HCT116 (cell line): ENCODE data around the gene BAZ1B. TPM values are rescaled to one million over a fixed set of nuclear protein-coding genes. Genes with fewer than 3 reads are reported as not detected.

Experiments
- ATAC-seq: fragments of 200-7000 bp; cut with Tn5 transposase; 2 replicates; pipeline ENCODE4 v1.9.1; 2020; ENCODE audit warnings: mild to moderate bottlenecking, moderate library complexity
- BruUV-seq: library from RNA; stranded (reverse); fragments of 400-500 nt; replicated peaks from 2 replicates; lab custom pipeline; 2021; lab: Mats Ljungman, UMichigan
- CTCF ChIA-PET: fragments of 300-600 bp; sonication (Branson Sonifier 250); formaldehyde crosslinking; loops from one replicate; lab custom pipeline; 2021; ENCODE audit warnings: antibody characterized with exemption; lab: Charles Lee
- POLR2A ChIA-PET: fragments of 300-600, 350-600 bp; sonication (Branson Sonifier 250); formaldehyde crosslinking; loops from one replicate; lab custom pipeline; 2021; ENCODE audit warnings: antibody characterized with exemption; lab: Charles Lee
- RAD21 ChIA-PET, 2 experiments: fragments of 300-600 bp; sonication (Branson Sonifier 250); formaldehyde crosslinking; loops; one replicate each; lab custom pipeline; 2023; ENCODE audit warnings: low total read pairs in 2 of 2; ENCODE audit not compliant: uncharacterized antibody in 2 of 2, unreplicated experiment in 2 of 2, low non-redundant PET in 1 of 2; lab: Charles Lee
- DNase-seq: peaks from one replicate; pipeline ENCODE4 v3.0.0-alpha.2; 2010; ENCODE audit warnings: low read depth, low spot score
- H2AFZ ChIP-seq: fragments of 200-600 bp; shearing (Covaris generic), sonication (generic); 2 replicates; pipeline ENCODE4 v1.6.1; 2017; ENCODE audit warnings: low read depth, mixed run types, mixed read lengths, antibody characterized with exemption, low read length; ENCODE audit not compliant: poor library complexity, severe bottlenecking
- H3K27ac ChIP-seq: 2 replicates; pipeline ENCODE4 v1.5.1; 2012; ENCODE audit warnings: low read depth, low read length
- H3K27me3 ChIP-seq: fragments of 200-600 bp; sonication (generic); 2 replicates; pipeline ENCODE4 v1.6.1; 2016; ENCODE audit warnings: mixed run types, low read length, mixed read lengths; ENCODE audit not compliant: insufficient read depth
- H3K36me3 ChIP-seq, 2 experiments: fragments of 200-500 bp in 1 of 2; fragments of 200-600 bp in 1 of 2; sonication (Bioruptor generic) in 1 of 2; sonication (generic) in 1 of 2; 2 replicates each; pipeline versions ENCODE4 v1.5.1 to v1.6.1; 2014 to 2016; ENCODE audit warnings: low read length in 2 of 2, inconsistent platforms in 1 of 2, mixed read lengths in 1 of 2, mixed run types in 1 of 2; ENCODE audit not compliant: insufficient read depth in 2 of 2, control insufficient read depth in 1 of 2
- H3K4me1 ChIP-seq, 2 experiments: fragments of 200-600 bp in 1 of 2; sonication (generic) in 1 of 2; 2 replicates each; pipeline versions ENCODE4 v1.5.1 to v1.6.1; 2012 to 2017; ENCODE audit warnings: low read length in 2 of 2, inconsistent platforms in 1 of 2, mild to moderate bottlenecking in 1 of 2, mixed read lengths in 1 of 2, mixed run types in 1 of 2, moderate library complexity in 1 of 2; ENCODE audit not compliant: insufficient read depth in 2 of 2, control insufficient read depth in 1 of 2
- H3K4me2 ChIP-seq: fragments of 200-600 bp; sonication (generic); 2 replicates; pipeline ENCODE4 v1.6.1; 2017; ENCODE audit warnings: mixed run types, low read length, mixed read lengths
- H3K4me3 ChIP-seq, 2 experiments: fragments of 200-600 bp in 1 of 2; sonication (generic) in 1 of 2; replicated peaks in 1 of 2; 2 replicates each; pipeline ENCODE4 v1.5.1; 2011 to 2016; ENCODE audit warnings: low read length in 2 of 2, control low read depth in 1 of 2, low read depth in 1 of 2, mild to moderate bottlenecking in 1 of 2, mixed read lengths in 1 of 2, mixed run types in 1 of 2
- H3K79me2 ChIP-seq: fragments of 200-600 bp; sonication (generic); 2 replicates; pipeline ENCODE4 v1.6.1; 2017; ENCODE audit warnings: mild to moderate bottlenecking, mixed run types, low read length, moderate library complexity, mixed read lengths; ENCODE audit not compliant: insufficient read depth
- H3K9ac ChIP-seq: fragments of 200-600 bp; sonication (generic); 2 replicates; pipeline ENCODE4 v1.6.1; 2016; ENCODE audit warnings: low read length, mixed read lengths
- H3K9me2 ChIP-seq: fragments of 200-600 bp; sonication (generic), shearing (Covaris generic); 2 replicates; pipeline ENCODE4 v1.6.1; 2017; ENCODE audit warnings: mixed run types, mild to moderate bottlenecking, moderate library complexity; ENCODE audit not compliant: insufficient read depth
- H3K9me3 ChIP-seq, 2 experiments: fragments of 200-500 bp in 1 of 2; fragments of 200-600 bp in 1 of 2; sonication (Bioruptor generic) in 1 of 2; sonication (generic) in 1 of 2; 2 replicates each; pipeline ENCODE4 v1.6.1; 2014 to 2017; ENCODE audit warnings: low read length in 2 of 2, mixed read lengths in 2 of 2, inconsistent platforms in 1 of 2, low read depth in 1 of 2, mild to moderate bottlenecking in 1 of 2, mixed run types in 1 of 2, moderate library complexity in 1 of 2; ENCODE audit not compliant: control insufficient read depth in 1 of 2, insufficient read depth in 1 of 2
- H4K20me1 ChIP-seq: fragments of 200-600 bp; sonication (generic), shearing (Covaris generic); 2 replicates; pipeline ENCODE4 v1.6.1; 2017; ENCODE audit warnings: mixed run types, mild to moderate bottlenecking, moderate library complexity; ENCODE audit not compliant: insufficient read depth
- ATF3 ChIP-seq: IDR thresholded peaks from 2 replicates; pipeline ENCODE4 v1.6.1; 2012
- CBX3 ChIP-seq: IDR thresholded peaks from 2 replicates; pipeline ENCODE4 v1.6.1; 2012; ENCODE audit warnings: low read depth
- CEBPB ChIP-seq: IDR thresholded peaks from 2 replicates; pipeline ENCODE4 v1.6.1; 2012; ENCODE audit warnings: low read depth
- EZH2phosphoT487 ChIP-seq: fragments of 200-600 bp; IDR thresholded peaks from 2 replicates; pipeline ENCODE4 v1.6.1; 2018; ENCODE audit warnings: antibody characterized with exemption, borderline replicate concordance
- FOSL1 ChIP-seq: IDR thresholded peaks from 2 replicates; pipeline ENCODE4 v1.6.1; 2012; ENCODE audit warnings: low read depth
- JUND ChIP-seq: IDR thresholded peaks from 2 replicates; pipeline ENCODE4 v1.6.1; 2012
- MAX ChIP-seq: IDR thresholded peaks from 2 replicates; pipeline ENCODE4 v1.6.1; 2012
- POLR2AphosphoS5 ChIP-seq: IDR thresholded peaks from 2 replicates; pipeline ENCODE4 v1.6.1; 2011; ENCODE audit warnings: mild to moderate bottlenecking, low read depth, low read length, moderate library complexity
- SIN3A ChIP-seq: IDR thresholded peaks from 2 replicates; pipeline ENCODE4 v1.6.1; 2012; ENCODE audit warnings: low read depth
- SP1 ChIP-seq: IDR thresholded peaks from 2 replicates; pipeline ENCODE4 v1.6.1; 2012; ENCODE audit warnings: low read depth
- SRF ChIP-seq: IDR thresholded peaks from 2 replicates; pipeline ENCODE4 v1.6.1; 2012; ENCODE audit warnings: low read depth
- TCF7L2 ChIP-seq: IDR thresholded peaks from 2 replicates; pipeline ENCODE4 v1.7.0; 2011; ENCODE audit warnings: borderline replicate concordance, inconsistent platforms; ENCODE audit not compliant: insufficient read depth, insufficient read length; ENCODE audit errors: extremely low read depth
- YY1 ChIP-seq: IDR thresholded peaks from 2 replicates; pipeline ENCODE4 v1.6.1; 2011; ENCODE audit warnings: low read length, low read depth, moderate library complexity, mild to moderate bottlenecking; ENCODE audit not compliant: insufficient replicate concordance; ENCODE audit errors: extremely low read depth
- ZBTB33 ChIP-seq: IDR thresholded peaks from 2 replicates; pipeline ENCODE4 v1.6.1; 2011; ENCODE audit warnings: mild to moderate bottlenecking, low read length, moderate library complexity; ENCODE audit not compliant: insufficient replicate concordance; ENCODE audit errors: extremely low read depth
- ZNF274 ChIP-seq: fragments of 200-500 bp; sonication (Bioruptor generic); IDR thresholded peaks from 2 replicates; pipeline ENCODE4 v1.6.1; 2014; ENCODE audit warnings: mild to moderate bottlenecking, low read depth, low read length, inconsistent platforms
- intact Hi-C: fragments of 100-400 bp; cut with micrococcal nuclease; formaldehyde crosslinking; loops from 2 replicates; pipeline ENCODE4 v1.10.0; 2022
- total RNA-seq: library from RNA; stranded (reverse); gene quantifications from one replicate; pipeline ENCODE4 v1.2.1, GENCODE V29; 2021; ENCODE audit not compliant: unreplicated experiment

The BAZ1B gene
- total RNA-seq, 1 experiment from 2014 or later, result 81.1 TPM

GRCh38 chr7:73424489-73424885, 97.6 kb downstream of the BAZ1B start:
- Histone ChIP-seq H4K20me1 (no peaks in the 10 kb centered on the region), H3K4me1 (peaks cover 0 to 1% of the 10 kb centered on the region in 2 experiments; a peak in 1 of 4 replicates), H3K27me3 (no peaks in the 10 kb centered on the region), H3K4me2 (no peak overlapping the region), H2AFZ (no peak overlapping the region), H3K9me3 (no peaks in the 10 kb centered on the region), H3K4me3 (no peak overlapping the region), H3K27ac (no peak overlapping the region), H3K79me2 (no peaks in the 10 kb centered on the region), H3K9me2 (no peaks in the 10 kb centered on the region), H3K36me3 (no peaks in the 10 kb centered on the region), H3K9ac (no peak overlapping the region)
- CTCF ChIA-PET, result no interaction called here
- no TSS peak for BruUV-seq
- intact Hi-C loops, result no loop called here
- RAD21 ChIA-PET, result no interaction called here
- no peak for TF ChIP-seq CEBPB
- TF ChIP-seq YY1, result no peak
- TF ChIP-seq SIN3A, result no peak
- TF ChIP-seq EZH2phosphoT487, result no peak
- no peak for TF ChIP-seq SRF
- no peak for TF ChIP-seq ZNF274
- no peak for TF ChIP-seq POLR2AphosphoS5
- DNase-seq (no peak), ATAC-seq (no peak)
- POLR2A ChIA-PET, result no interaction called here

GRCh38 chr7:73423519-73424488, 98.3 kb downstream of the BAZ1B start:
- no peak for ATAC-seq
- Histone ChIP-seq H3K4me3 (no peak overlapping the region), H3K4me2 (no peak overlapping the region)
- no peak for TF ChIP-seq CBX3
- TF ChIP-seq EZH2phosphoT487, result no peak
- no peak for TF ChIP-seq SIN3A
- no peak for TF ChIP-seq FOSL1
- TF ChIP-seq ZBTB33, result no peak
- no peak for TF ChIP-seq MAX
- TF ChIP-seq ATF3, result no peak
- TF ChIP-seq SP1, result no peak
- TF ChIP-seq TCF7L2, result no peak
- TF ChIP-seq YY1, result no peak
- no peak for TF ChIP-seq JUND

More at GRCh38 chr7:73423519-73424488, 98.3 kb downstream of the BAZ1B start:
- POLR2A ChIA-PET, result no interaction called here
- Histone ChIP-seq H2AFZ (no peak overlapping the region), H3K27ac (no peak overlapping the region), H4K20me1 (no peaks in the 10 kb centered on the region), H3K9ac (no peak overlapping the region), H3K36me3 (no peaks in the 10 kb centered on the region), H3K4me1 (no peaks in the 10 kb centered on the region; a peak in 1 of 4 replicates), H3K27me3 (no peaks in the 10 kb centered on the region), H3K9me3 (no peaks in the 10 kb centered on the region), H3K79me2 (no peaks in the 10 kb centered on the region), H3K9me2 (no peaks in the 10 kb centered on the region)
- no TSS peak for BruUV-seq
- CTCF ChIA-PET, result no interaction called here
- RAD21 ChIA-PET, result no interaction called here
- intact Hi-C loops, result no loop called here
- no peak for DNase-seq
